ENCODE measurements around the gene ANKRD35.
A peak's percentile ranks its signal among the peaks of the same experiment; 100 is the strongest.

ANKRD35 gene

DNA sequence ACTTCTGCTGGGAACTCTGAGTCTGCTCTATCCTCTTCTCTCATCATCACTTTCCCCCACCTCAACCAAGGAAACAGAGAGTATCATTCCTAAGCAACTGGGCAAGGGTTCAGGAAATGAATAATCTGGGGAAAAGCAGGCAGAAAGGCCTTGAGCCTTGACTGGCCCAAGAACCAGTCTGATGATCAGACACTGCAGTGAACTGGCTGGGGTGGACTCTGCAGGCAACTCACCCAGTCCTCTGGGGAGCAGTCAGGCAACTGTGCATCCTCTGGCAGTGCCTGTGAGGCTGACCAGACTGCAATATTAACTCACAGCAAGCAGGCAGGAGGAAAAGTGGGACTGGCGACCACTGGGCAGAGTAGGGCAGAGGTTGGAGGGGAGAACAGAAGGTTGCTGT lies 991 bp downstream of the ANKRD35 start:
- Mint-ChIP-seq H3K27me3 (ENCODE audit: low read depth, poor library complexity) (peaks cover 61% of the 10 kb centered on the region), H3K4me1 (peaks cover 32% of the 10 kb centered on the region), H3K36me3 (ENCODE audit: low read depth) (no peaks in the 10 kb centered on the region), H3K9me3 (no peaks in the 10 kb centered on the region), H3K27ac (no peak overlapping the region), H3K4me3 (peak overlapping the region; percentile 87)
- no peak for DNase-seq
- TF ChIP-seq, protein P1, sequence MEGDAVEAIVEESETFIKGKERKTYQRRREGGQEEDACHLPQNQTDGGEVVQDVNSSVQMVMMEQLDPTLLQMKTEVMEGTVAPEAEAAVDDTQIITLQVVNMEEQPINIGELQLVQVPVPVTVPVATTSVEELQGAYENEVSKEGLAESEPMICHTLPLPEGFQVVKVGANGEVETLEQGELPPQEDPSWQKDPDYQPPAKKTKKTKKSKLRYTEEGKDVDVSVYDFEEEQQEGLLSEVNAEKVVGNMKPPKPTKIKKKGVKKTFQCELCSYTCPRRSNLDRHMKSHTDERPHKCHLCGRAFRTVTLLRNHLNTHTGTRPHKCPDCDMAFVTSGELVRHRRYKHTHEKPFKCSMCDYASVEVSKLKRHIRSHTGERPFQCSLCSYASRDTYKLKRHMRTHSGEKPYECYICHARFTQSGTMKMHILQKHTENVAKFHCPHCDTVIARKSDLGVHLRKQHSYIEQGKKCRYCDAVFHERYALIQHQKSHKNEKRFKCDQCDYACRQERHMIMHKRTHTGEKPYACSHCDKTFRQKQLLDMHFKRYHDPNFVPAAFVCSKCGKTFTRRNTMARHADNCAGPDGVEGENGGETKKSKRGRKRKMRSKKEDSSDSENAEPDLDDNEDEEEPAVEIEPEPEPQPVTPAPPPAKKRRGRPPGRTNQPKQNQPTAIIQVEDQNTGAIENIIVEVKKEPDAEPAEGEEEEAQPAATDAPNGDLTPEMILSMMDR (IDR thresholded peaks at IDR 0.05): no peak

DNA sequence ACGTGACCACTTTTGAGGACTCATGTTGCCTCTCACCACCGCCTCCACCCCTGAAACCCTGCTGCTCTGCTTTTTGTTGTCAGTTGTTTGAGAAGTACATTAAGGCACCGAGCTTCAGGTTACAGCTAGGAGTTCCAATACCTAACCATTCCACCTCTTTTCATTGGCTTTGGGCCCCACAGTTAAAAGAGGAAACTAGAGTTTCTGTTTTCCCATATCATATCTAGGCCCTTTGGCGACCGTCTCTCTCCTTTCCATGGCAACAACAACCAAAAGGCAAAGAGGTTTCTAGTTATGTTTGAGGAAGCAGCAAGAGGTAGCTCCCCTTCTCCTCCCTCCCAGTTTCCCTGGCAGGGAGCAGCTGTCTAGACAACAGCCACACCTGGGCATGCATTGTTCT lies 5.9 kb downstream of the ANKRD35 start:
- Mint-ChIP-seq H3K4me3 (no peak overlapping the region), H3K4me1 (peaks cover 26% of the 10 kb centered on the region), H3K36me3 (ENCODE audit: low read depth) (no peaks in the 10 kb centered on the region), H3K9me3 (no peaks in the 10 kb centered on the region), H3K27me3 (ENCODE audit: low read depth, poor library complexity) (peaks cover 38% of the 10 kb centered on the region), H3K27ac (no peak overlapping the region)
- TF ChIP-seq, protein P1 (IDR thresholded peaks at IDR 0.05): no peak
- no peak for DNase-seq

DNA sequence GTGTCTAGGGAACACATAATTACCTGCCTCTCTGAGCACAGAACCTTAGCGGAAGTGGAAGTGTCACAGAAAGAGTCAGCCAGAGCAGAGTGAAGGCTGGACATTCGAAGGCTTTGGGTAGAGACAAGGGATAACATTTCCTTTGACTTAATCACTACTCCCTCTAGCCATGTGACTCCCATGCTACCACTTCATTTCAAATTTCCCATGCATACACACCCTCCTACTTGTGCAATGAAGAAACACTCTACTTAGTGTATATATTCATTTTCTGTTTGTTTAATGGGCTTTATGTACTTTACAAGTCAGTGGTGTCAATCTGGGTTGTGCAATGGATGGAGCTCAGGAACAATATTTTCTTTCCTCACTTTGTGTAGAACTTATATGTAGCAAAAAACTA lies 6.9 kb downstream of the ANKRD35 start:
- Mint-ChIP-seq H3K9me3 (no peaks in the 10 kb centered on the region), H3K27ac (no peak overlapping the region), H3K36me3 (ENCODE audit: low read depth) (no peaks in the 10 kb centered on the region), H3K4me1 (peaks cover 21% of the 10 kb centered on the region), H3K4me3 (no peak overlapping the region), H3K27me3 (ENCODE audit: low read depth, poor library complexity) (peaks cover 32% of the 10 kb centered on the region)
- TF ChIP-seq, protein P1 (IDR thresholded peaks at IDR 0.05): no peak
- DNase-seq: no peak

DNA sequence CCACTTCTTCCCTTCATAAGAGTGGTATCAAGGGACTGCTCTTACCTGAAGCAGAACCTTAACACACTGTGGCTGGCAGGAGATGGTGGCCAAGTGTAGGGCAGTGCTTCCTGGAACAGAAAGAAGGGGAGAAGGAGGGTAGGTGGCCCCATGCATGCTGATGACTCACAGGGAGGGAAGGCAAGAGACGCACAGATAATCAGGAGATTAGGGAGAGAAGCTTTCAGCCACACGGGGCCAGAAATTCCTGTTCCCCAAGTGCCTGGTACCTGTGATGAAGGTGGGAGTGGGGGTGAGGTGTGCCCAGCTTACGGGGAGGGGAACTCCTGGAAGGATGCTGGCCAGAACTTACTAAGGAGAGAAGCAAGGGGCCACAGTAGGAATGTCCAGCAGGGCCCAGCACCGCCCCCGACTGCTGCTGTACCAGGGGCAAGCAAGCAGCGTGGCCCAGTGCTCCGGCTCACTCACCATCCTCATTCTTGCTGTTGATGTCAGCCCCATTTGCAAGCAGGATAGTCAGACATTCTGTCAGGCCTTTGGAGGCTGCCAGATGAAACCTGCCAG lies 7.7 kb downstream of the ANKRD35 start:
- no peak for DNase-seq
- H3K9me3 Mint-ChIP-seq: no peaks in the 10 kb centered on the region

DNA sequence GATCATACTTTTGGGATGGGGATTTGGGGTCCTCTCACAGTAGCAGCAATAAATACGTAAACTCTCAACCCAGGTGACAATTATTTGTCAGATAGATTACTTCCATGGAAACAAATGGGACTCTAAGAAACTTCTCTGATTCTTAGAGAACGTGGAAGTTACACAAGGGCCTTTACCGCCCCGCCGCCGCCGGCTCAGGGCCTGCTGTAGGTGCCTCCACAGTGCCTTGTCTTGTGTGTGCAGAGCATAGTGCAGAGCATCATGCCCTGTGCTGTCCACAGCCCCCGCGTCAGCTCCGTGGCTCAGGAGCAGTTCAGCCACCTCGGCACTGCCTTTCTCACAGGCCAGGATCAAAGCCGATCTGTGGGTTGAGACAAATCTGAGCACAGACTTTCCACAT lies 11.0 kb downstream of the ANKRD35 start:
- Mint-ChIP-seq H3K4me3 (no peak overlapping the region), H3K27me3 (ENCODE audit: low read depth, poor library complexity) (peaks cover 49% of the 10 kb centered on the region), H3K9me3 (no peaks in the 10 kb centered on the region), H3K27ac (no peak overlapping the region), H3K4me1 (peaks cover 39% of the 10 kb centered on the region), H3K36me3 (ENCODE audit: low read depth) (no peaks in the 10 kb centered on the region)
- DNase-seq: no peak
- TF ChIP-seq, protein P1 (IDR thresholded peaks at IDR 0.05): no peak

More for the DNA sequence above, 7.7 kb downstream of the ANKRD35 start:
- Mint-ChIP-seq H3K27ac (no peak overlapping the region), H3K36me3 (ENCODE audit: low read depth) (no peaks in the 10 kb centered on the region), H3K27me3 (ENCODE audit: low read depth, poor library complexity) (peaks cover 33% of the 10 kb centered on the region), H3K4me3 (no peak overlapping the region), H3K4me1 (peaks cover 23% of the 10 kb centered on the region)
- TF ChIP-seq, protein P1 (IDR thresholded peaks at IDR 0.05): no peak
